ENCODE data around the gene POLR1A.

POLR1A gene

DNA sequence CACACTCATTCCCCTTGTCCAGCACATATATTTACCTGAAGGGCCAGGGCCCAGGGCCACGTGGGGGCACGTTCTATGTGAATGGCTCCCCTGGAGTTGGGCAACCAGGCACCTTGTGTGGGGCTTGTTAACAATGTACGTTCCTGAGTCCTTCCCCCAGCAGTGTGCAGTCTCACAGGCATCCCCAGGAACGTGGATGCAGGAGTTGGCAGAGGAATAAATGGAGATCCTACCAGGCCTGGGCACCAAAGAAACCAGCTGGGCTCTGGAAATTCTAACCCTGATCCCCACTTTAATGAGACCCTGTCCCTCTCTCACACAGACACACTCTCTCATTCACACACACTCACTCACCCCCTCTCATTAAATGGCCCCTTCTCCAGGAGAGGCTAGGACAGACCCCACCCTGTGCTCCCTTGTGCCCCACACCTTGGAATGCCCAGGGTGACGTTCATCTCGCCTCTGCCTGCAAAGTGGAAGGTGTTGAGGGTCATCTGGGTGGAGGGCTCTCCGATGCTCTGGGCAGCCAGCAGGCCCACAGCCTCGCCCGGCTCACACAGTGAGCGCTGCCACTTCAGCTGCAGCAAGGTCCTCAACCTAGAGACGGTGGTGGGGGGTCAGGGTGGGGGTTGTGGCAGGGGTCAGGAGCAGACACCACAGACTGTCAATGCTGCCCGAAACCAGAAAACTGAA is 65.6 kb downstream of the POLR1A start:
- H3K4me1 ChIP-seq (ENCODE audit: control insufficient read depth, low read length), result peaks cover 52% of the 10 kb centered on the region
- H3K4me2 ChIP-seq (ENCODE audit: low read length), result no peak overlapping the region
- peaks cover 25% of the 10 kb centered on the region for H3F3A ChIP-seq (ENCODE audit: control insufficient read depth, insufficient read depth)
- TF ChIP-seq EZH2phosphoT487 (IDR thresholded peaks at IDR 0.05; ENCODE audit: borderline replicate concordance, low read length), result no peak
- TF ChIP-seq, protein P1, sequence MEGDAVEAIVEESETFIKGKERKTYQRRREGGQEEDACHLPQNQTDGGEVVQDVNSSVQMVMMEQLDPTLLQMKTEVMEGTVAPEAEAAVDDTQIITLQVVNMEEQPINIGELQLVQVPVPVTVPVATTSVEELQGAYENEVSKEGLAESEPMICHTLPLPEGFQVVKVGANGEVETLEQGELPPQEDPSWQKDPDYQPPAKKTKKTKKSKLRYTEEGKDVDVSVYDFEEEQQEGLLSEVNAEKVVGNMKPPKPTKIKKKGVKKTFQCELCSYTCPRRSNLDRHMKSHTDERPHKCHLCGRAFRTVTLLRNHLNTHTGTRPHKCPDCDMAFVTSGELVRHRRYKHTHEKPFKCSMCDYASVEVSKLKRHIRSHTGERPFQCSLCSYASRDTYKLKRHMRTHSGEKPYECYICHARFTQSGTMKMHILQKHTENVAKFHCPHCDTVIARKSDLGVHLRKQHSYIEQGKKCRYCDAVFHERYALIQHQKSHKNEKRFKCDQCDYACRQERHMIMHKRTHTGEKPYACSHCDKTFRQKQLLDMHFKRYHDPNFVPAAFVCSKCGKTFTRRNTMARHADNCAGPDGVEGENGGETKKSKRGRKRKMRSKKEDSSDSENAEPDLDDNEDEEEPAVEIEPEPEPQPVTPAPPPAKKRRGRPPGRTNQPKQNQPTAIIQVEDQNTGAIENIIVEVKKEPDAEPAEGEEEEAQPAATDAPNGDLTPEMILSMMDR (IDR thresholded peaks at IDR 0.05; ENCODE audit: low read depth, low read length, poor library complexity, severe bottlenecking), result no peak
- H3K4me3 ChIP-seq (ENCODE audit: low read length), result no peak overlapping the region
- peaks cover 7% of the 10 kb centered on the region for H3K79me2 ChIP-seq (ENCODE audit: control insufficient read depth, low read length)
- no peaks in the 10 kb centered on the region for H3K9me3 ChIP-seq (ENCODE audit: control insufficient read depth, insufficient read depth, low read length)
- H3K27me3 ChIP-seq (ENCODE audit: control insufficient read depth, low read length), result no peaks in the 10 kb centered on the region
- peaks cover 94% of the 10 kb centered on the region for H3K36me3 ChIP-seq (ENCODE audit: control insufficient read depth, low read length)
- H4K20me1 ChIP-seq (ENCODE audit: control insufficient read depth, insufficient read depth, low read depth, low read length), result no peaks in the 10 kb centered on the region
- no peaks in the 10 kb centered on the region for H3K9me2 ChIP-seq (replicated peaks; ENCODE audit: control insufficient read depth, low read length)
- H3K27ac ChIP-seq (ENCODE audit: low read depth, low read length), result no peak overlapping the region

DNA sequence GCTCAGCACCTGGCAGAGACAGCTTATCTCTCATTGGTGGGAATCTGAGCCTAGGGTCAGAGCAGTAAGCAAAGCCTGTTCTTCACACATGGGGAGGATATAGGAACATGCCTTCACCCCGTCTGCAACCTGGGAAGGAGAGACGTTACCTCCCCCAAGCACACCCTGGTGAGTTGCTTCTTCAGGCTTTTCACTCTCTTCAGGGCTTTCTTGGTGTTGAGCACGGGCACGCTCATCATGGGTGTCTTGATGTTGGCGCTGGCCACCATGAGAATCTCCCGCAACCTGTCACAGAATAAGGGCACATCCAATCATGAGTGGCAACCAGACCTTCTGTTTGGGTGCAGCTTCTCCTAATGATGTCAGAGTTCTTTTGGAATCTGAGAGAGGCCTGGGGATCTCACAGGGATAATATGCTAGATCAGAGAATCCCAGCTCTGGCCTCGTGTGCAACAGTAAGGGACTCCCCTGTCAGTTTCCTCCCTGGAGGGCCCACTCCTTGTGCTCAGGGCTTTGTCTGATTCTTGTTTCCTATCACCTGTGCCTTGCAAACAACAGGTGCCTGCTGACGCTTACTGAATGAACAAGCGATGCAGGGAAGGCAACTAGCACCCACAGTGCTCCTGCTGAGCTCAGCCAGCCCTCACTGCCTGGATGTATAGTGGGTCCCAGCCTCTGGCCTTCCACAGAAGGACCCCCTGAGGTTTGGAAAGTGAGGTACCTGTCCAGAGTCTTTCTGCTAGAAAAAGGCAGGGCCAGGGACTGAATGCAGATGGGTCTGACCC is 66.3 kb downstream of the POLR1A start:
- Histone ChIP-seq H3K9me3 (ENCODE audit: control insufficient read depth, insufficient read depth, low read length) (no peaks in the 10 kb centered on the region), H3K4me2 (ENCODE audit: low read length) (no peak overlapping the region), H3K36me3 (ENCODE audit: control insufficient read depth, low read length) (peaks cover 94% of the 10 kb centered on the region), H3F3A (ENCODE audit: control insufficient read depth, insufficient read depth) (peaks cover 25% of the 10 kb centered on the region), H3K4me1 (ENCODE audit: control insufficient read depth, low read length) (peaks cover 54% of the 10 kb centered on the region), H3K27me3 (ENCODE audit: control insufficient read depth, low read length) (no peaks in the 10 kb centered on the region), H3K4me3 (ENCODE audit: low read length) (no peak overlapping the region), H4K20me1 (ENCODE audit: control insufficient read depth, insufficient read depth, low read depth, low read length) (no peaks in the 10 kb centered on the region), H3K9me2 (replicated peaks; ENCODE audit: control insufficient read depth, low read length) (no peaks in the 10 kb centered on the region), H3K27ac (ENCODE audit: low read depth, low read length) (peak overlapping the region; percentile 97; the same call in 1 of the 2 replicates), H3K79me2 (ENCODE audit: control insufficient read depth, low read length) (peaks cover 9% of the 10 kb centered on the region)
- TF ChIP-seq, protein P1 (IDR thresholded peaks at IDR 0.05; ENCODE audit: low read depth, low read length, poor library complexity, severe bottlenecking), result no peak
- no peak for TF ChIP-seq EZH2phosphoT487 (IDR thresholded peaks at IDR 0.05; ENCODE audit: borderline replicate concordance, low read length)

DNA sequence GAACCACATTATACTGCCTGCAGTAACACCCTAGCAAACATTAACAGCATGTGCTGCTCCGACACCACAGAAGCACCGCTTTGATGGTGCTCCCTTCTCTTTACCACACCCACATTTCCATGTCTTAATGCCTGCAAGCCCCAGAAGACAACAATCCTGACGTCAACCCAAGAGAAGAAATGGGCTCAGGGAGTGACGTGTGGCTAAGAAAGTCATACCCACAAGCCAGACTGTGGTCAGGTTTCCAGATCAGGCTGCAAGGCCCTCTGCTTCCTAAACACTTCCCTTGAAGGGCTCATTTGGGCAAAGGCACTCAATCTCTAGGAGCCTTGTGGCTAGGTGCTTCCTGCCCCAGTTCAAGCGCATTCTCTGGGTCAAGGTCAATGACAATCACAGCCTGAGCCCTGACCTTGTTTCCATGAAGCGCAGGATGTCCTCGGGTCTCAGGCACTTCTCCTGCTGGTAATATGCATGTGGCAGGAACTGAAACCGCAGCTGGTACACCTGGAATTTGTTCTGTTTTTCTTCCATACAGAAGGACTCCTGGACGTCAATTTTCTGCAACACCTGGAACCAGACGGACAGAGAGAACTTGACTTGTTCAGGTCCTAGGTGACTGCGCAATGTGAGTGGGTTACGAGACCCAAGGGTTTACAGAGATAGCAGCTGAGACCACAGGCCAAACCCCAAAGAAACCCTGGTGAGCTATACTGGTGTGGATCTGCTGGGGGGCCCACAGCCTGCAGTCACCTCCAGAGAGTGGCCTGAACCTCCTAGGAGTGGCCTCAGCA is 67.2 kb downstream of the POLR1A start:
- Histone ChIP-seq H3K9me2 (replicated peaks; ENCODE audit: control insufficient read depth, low read length) (no peaks in the 10 kb centered on the region), H3K4me3 (ENCODE audit: low read length) (0 out of 2 replicates have a peak overlapping the region, but pooled peaks have one; percentile 68), H4K20me1 (ENCODE audit: control insufficient read depth, insufficient read depth, low read depth, low read length) (no peaks in the 10 kb centered on the region), H3F3A (ENCODE audit: control insufficient read depth, insufficient read depth) (peaks cover 25% of the 10 kb centered on the region), H3K4me1 (ENCODE audit: control insufficient read depth, low read length) (peaks cover 54% of the 10 kb centered on the region), H3K27me3 (ENCODE audit: control insufficient read depth, low read length) (no peaks in the 10 kb centered on the region), H3K79me2 (ENCODE audit: control insufficient read depth, low read length) (peaks cover 9% of the 10 kb centered on the region), H3K36me3 (ENCODE audit: control insufficient read depth, low read length) (peaks cover 94% of the 10 kb centered on the region), H3K27ac (ENCODE audit: low read depth, low read length) (peak overlapping the region; percentile 97), H3K4me2 (ENCODE audit: low read length) (peak overlapping the region; percentile 85), H3K9me3 (ENCODE audit: control insufficient read depth, insufficient read depth, low read length) (no peaks in the 10 kb centered on the region)
- TF ChIP-seq EZH2phosphoT487 (IDR thresholded peaks at IDR 0.05; ENCODE audit: borderline replicate concordance, low read length), result no peak
- TF ChIP-seq, protein P1 (IDR thresholded peaks at IDR 0.05; ENCODE audit: low read depth, low read length, poor library complexity, severe bottlenecking), result no peak
